Lower lobe of right lung (tissue), 2 donors: ENCODE measurements around the gene TGFA. TPM values are rescaled to one million over a fixed set of nuclear protein-coding genes. Genes with fewer than 3 reads are reported as not detected.
A peak's percentile ranks its signal among the peaks of the same experiment; 100 is the strongest.

ENCODE experiments used
- ATAC-seq, 2 donors: fragments of 200-7000 bp; cut with Tn5 transposase; one replicate each; pipeline ENCODE4 v1.9.1; 2020 to 2022; ENCODE audit warnings: mild to moderate bottlenecking in 2 of 2, moderate library complexity in 2 of 2
- DNase-seq: peaks from one replicate; pipeline ENCODE4 v3.0.0-alpha.2; 2020
- H3K27ac ChIP-seq: fragments of 200-600 bp; one replicate; pipeline ENCODE4 v1.8.0; 2022
- H3K27me3 ChIP-seq: fragments of 200-600 bp; one replicate; pipeline ENCODE4 v1.8.0; 2022; ENCODE audit warnings: low read depth
- H3K36me3 ChIP-seq: fragments of 200-600 bp; one replicate; pipeline ENCODE4 v1.8.0; 2022; ENCODE audit warnings: mild to moderate bottlenecking
- H3K4me1 ChIP-seq: fragments of 200-600 bp; one replicate; pipeline ENCODE4 v1.8.0; 2022
- H3K4me3 ChIP-seq: fragments of 200-600 bp; one replicate; pipeline ENCODE4 v1.8.0; 2022; ENCODE audit warnings: mild to moderate bottlenecking
- H3K9me3 ChIP-seq: fragments of 200-600 bp; one replicate; pipeline ENCODE4 v1.8.0; 2022
- intact Hi-C: fragments of 100-400 bp; cut with DNase I; formaldehyde crosslinking; loops from one replicate; pipeline ENCODE4 v1.11.0; 2022
- total RNA-seq: library from RNA; stranded (reverse); fragmentation: NEBNext Ultra II Directional; extraction: Animal tissue kit (Norgen Biotek cat#: 25700); gene quantifications from one replicate; pipeline ENCODE4 v1.2.1, GENCODE V29; 2021
- TF ChIP-seq, protein P1 (sequence below): fragments of 200-600 bp; IDR thresholded peaks from one replicate; pipeline ENCODE4 v1.8.0; 2022; ENCODE audit warnings: antibody characterized with exemption, mild to moderate bottlenecking
- donor health status: DM: no; HTN: yes; CAD: no; lungs with severe emphysema.

Gene TGFA
- total RNA-seq, 1 donor from 2014 or later: 8.2 TPM

DNA sequence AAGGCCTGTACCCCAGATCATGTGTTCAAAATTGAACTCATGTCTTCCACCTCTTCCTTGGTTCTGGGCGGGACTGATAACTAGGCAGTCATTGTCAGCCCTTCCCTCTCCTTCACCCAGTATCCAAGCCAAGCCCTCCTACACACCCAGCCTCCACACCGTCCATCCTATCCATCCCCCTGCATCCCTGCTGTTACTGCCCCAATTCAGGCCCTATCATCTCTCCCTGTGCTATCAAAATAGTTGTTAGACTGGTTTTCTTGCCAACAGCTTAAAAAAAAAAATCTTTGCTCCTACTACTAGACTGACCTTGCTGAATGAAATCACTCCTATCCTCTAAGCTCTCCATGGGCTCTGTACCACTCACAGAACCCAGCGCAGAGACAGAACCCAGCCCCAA is 32.8 kb downstream of the TGFA start:
- Histone ChIP-seq H3K4me3 (no peak overlapping the region), H3K36me3 (no peaks in the 10 kb centered on the region), H3K4me1 (peaks cover 40% of the 10 kb centered on the region), H3K9me3 (no peaks in the 10 kb centered on the region), H3K27me3 (no peaks in the 10 kb centered on the region), H3K27ac (no peak overlapping the region)
- intact Hi-C loops: no loop called here
- ATAC-seq (peak in 1 of 2 donors; percentile 3), DNase-seq (no peak)
- TF ChIP-seq, protein P1, sequence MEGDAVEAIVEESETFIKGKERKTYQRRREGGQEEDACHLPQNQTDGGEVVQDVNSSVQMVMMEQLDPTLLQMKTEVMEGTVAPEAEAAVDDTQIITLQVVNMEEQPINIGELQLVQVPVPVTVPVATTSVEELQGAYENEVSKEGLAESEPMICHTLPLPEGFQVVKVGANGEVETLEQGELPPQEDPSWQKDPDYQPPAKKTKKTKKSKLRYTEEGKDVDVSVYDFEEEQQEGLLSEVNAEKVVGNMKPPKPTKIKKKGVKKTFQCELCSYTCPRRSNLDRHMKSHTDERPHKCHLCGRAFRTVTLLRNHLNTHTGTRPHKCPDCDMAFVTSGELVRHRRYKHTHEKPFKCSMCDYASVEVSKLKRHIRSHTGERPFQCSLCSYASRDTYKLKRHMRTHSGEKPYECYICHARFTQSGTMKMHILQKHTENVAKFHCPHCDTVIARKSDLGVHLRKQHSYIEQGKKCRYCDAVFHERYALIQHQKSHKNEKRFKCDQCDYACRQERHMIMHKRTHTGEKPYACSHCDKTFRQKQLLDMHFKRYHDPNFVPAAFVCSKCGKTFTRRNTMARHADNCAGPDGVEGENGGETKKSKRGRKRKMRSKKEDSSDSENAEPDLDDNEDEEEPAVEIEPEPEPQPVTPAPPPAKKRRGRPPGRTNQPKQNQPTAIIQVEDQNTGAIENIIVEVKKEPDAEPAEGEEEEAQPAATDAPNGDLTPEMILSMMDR: no peak

DNA sequence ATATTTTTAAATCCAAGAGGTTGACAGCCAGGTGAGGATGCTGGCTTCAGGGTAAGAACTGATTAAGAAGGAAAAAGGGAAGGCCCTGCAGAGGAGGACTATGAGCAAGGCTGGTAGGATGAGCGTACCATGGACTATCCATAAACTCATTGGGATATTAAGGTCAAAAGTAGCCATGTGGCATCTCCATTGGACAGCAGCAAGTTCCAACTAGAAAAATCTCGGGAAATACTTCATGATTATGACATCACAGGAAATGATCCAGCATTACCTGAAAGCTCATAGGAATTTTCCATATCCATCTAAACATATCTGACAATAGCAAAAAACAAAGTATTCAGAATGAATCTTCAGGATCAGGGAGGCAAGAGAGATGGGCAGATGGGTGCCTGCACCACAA is 34.2 kb downstream of the TGFA start:
- TF ChIP-seq, protein P1: no peak
- intact Hi-C loops: no loop called here
- H3K4me1 ChIP-seq: peaks cover 36% of the 10 kb centered on the region
- no peaks in the 10 kb centered on the region for H3K27me3 ChIP-seq
- H3K9me3 ChIP-seq: no peaks in the 10 kb centered on the region
- H3K27ac ChIP-seq: no peak overlapping the region
- no peak overlapping the region for H3K4me3 ChIP-seq
- H3K36me3 ChIP-seq: no peaks in the 10 kb centered on the region
- ATAC-seq: no peak
- DNase-seq: no peak

DNA sequence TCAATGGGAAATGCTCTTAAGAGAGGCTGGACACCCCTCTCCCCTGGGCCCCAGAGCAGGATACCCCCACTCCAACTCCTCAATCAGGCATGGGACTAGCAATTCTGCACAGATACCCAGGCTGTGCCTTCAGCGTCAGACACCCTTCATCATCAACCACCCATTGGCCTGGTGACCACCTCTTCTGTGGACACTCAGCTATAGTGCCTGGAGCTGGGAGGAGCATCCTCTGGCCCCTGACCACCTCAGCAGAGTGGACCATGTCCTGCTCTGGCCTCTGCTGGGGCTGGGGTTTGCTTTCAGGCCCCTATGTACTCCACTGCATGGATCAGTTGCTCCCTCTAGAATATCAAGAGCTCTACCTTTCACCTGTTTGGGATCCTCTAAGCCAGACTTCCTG is 35.1 kb downstream of the TGFA start:
- DNase-seq (no peak), ATAC-seq (no peak)
- Histone ChIP-seq H3K27me3 (no peaks in the 10 kb centered on the region), H3K27ac (no peak overlapping the region), H3K36me3 (no peaks in the 10 kb centered on the region), H3K9me3 (no peaks in the 10 kb centered on the region), H3K4me1 (peaks cover 27% of the 10 kb centered on the region), H3K4me3 (no peak overlapping the region)
- TF ChIP-seq, protein P1: no peak
- intact Hi-C loops: no loop called here

DNA sequence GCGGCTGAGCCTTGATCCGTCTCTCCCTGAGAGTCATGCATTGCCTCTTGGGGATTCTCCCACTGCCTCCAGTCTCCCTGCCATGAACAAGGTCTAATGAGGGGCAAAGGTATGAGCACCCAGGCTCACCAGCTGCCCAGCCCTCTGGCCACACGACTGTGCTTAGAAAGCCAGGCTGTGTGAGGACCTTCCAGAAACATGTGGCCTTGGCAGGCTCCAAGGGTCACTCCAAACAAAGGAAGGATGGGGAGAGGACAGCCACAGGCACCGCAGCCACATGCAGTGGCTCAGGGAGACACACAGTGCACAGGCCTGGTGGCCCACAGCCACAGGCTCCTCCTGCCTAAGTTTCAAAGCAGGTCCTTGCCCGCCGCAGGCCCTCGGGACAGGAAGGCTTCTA is 35.8 kb downstream of the TGFA start:
- H3K9me3 ChIP-seq: no peaks in the 10 kb centered on the region
- H3K4me3 ChIP-seq: no peak overlapping the region
- peaks cover 22% of the 10 kb centered on the region for H3K4me1 ChIP-seq
- H3K27me3 ChIP-seq: no peaks in the 10 kb centered on the region
- intact Hi-C loops: no loop called here
- ATAC-seq: peak in 1 of 2 donors; percentile 21
- no peak for DNase-seq
- no peaks in the 10 kb centered on the region for H3K36me3 ChIP-seq
- TF ChIP-seq, protein P1: no peak
- no peak overlapping the region for H3K27ac ChIP-seq

DNA sequence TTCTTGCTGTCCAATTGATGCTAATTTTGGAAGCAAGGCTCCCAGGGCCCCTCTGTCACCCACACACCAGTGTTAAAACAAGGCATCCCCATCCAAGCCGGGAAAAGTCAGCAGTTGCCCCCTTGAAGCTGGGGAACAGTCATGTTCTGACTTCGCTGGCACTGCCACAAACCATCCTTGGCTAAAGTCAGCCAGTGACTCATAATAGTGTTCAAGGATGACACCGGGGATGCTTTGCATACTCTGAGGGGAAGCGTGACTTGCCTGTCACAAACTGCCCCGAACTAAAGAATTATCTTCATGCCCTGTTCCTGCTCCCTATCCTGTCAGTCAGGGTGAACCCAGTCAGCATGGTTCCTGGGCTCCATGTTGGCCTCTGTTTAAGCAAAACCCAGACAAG is 37.0 kb downstream of the TGFA start:
- no peak for DNase-seq
- intact Hi-C loops: no loop called here

More for the DNA sequence above, 37.0 kb downstream of the TGFA start:
- Histone ChIP-seq H3K9me3 (no peaks in the 10 kb centered on the region), H3K4me3 (no peak overlapping the region), H3K27me3 (no peaks in the 10 kb centered on the region), H3K4me1 (peaks cover 22% of the 10 kb centered on the region), H3K27ac (no peak overlapping the region), H3K36me3 (no peaks in the 10 kb centered on the region)
- peak in 1 of 2 donors; percentile 45 for ATAC-seq
- TF ChIP-seq, protein P1: no peak
